ENCODE measurements around the gene RELN.

The RELN gene

DNA sequence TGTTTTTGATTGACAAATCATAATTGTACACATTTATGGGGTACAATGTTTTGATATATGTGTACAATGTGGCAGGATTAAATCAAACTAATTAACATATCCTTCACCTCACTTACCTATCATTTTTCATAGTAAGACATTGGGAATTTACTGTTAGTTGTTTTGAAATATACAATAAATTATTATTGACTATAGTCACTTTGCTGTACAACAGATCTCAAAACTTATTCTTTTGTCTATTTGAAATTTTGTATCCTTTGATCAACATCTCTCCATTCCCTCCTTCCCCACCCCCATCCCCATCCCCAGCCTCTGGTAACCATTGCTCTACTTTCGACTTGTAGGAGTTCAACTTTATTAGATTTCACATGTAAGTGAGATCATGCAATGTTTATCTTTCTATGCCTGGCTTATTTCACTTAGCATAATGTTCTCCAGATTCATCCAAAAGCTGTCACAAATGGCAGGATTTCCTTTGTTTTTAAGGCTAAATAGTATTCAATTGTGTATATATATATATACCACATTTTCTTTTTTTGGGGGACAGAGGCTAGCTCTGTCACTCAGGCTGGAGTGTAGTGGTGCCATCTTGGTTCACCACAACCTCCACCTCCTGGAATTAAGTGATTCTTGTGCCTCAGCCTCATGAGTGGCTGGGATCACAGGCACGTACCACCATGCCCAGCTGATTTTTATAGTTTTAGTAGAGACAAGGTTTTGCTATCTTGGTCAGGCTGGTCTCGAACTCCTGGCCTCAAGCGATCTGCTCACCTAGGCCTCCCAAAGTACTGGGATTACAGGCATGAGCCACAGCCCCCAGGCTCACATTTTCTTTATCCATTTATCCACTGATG lies 520.1 kb downstream of the RELN start:
- H3K27ac Mint-ChIP-seq = no peak overlapping the region
- no peaks in the 10 kb centered on the region for H3K9me3 Mint-ChIP-seq
- no peaks in the 10 kb centered on the region for H3K4me1 Mint-ChIP-seq (ENCODE audit: low read depth)
- peaks cover 24% of the 10 kb centered on the region for H3K27me3 Mint-ChIP-seq (ENCODE audit: low read depth)
- no peak overlapping the region for H3K4me3 Mint-ChIP-seq
- H3K36me3 Mint-ChIP-seq (ENCODE audit: low read depth) = no peaks in the 10 kb centered on the region

DNA sequence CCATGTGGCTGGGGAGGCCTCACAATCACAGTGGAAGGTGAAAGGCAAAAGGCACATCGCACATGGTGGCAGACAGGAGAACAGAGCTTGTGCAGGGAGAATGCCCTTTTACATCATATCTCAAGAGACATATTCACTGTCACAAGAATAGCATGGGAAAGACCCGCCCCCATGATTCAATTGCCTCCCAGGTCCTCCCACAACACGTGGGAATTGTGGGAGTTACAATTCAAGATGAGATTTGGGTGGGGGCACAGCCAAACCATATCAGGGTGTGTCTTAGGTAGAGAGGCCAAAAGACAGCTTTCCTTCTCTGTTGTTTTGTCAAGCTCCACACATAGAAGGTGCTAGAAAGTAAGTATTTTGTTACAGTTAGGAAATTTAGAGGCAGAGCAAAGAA lies 522.6 kb downstream of the RELN start:
- H3K9me3 Mint-ChIP-seq = no peaks in the 10 kb centered on the region
- H3K27me3 Mint-ChIP-seq (ENCODE audit: low read depth) = peaks cover 15% of the 10 kb centered on the region
- no peaks in the 10 kb centered on the region for H3K4me1 Mint-ChIP-seq (ENCODE audit: low read depth)
- no peak overlapping the region for H3K4me3 Mint-ChIP-seq
- H3K36me3 Mint-ChIP-seq (ENCODE audit: low read depth) = no peaks in the 10 kb centered on the region
- no peak overlapping the region for H3K27ac Mint-ChIP-seq

DNA sequence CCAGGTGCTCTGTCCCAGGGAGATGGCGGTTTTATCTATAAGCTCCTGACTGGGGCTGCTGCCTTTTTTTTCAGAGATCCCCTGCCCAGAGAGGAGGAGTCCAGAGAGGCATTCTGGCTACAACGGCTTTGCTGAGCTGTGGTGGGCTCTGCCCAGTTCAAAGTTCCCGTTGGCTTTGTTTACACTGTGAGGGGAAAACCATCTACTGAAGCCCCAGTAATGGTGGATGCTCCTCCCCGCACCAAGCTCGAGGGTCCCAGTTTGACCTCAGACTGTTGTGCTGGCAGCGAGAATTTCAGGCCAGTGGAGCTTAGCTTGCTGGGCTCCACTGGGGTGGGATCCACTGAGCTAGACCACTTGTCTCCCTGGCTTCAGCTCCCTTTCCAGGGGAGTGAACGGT lies 527.1 kb downstream of the RELN start:
- Mint-ChIP-seq H3K9me3 (no peaks in the 10 kb centered on the region), H3K27ac (no peak overlapping the region), H3K4me1 (ENCODE audit: low read depth) (no peaks in the 10 kb centered on the region), H3K4me3 (no peak overlapping the region), H3K27me3 (ENCODE audit: low read depth) (no peaks in the 10 kb centered on the region), H3K36me3 (ENCODE audit: low read depth) (no peaks in the 10 kb centered on the region)

DNA sequence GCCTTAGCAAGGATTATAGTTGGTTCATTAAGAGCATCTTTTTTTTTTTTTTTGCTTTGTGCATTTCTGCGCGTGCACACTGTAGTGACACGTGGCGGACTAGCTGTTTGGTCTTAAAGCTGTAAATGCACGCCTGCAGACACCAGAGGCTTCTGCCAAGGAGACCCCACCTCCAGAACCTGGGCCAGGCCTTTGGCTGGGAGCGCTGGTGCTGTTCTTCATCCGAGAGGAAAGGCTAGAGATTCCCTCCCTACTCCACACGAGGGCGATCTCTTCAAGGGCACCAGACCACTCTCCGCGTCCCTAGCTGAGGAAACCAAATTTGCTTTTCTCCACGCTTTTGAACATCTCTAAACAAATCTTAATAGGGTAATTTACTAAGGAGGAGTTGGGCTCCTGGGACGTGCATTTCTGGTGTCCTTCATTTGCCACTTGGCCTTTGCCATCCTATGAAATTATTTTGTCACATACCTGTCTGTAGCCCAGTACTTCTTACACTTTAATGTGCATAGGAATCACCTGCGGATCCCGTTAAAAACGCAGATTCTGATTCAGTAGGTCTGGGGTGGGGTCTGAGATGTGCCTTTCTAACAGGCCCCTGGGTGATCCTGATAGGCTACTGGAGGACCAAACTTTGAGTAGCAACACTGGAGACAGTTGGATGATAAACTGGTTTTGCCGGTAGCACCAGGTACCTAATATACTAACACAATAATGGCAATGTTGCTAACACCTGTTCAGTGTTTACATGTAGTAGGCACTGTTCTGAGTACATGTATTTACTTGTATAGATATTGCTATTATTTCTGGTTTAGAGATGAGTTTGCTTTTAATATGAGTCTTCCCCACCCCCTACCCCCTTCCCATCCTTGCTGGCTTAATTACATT lies 542.1 kb downstream of the RELN start:
- Mint-ChIP-seq H3K4me1 (ENCODE audit: low read depth) (peaks cover 2% of the 10 kb centered on the region), H3K27me3 (ENCODE audit: low read depth) (peaks cover 81% of the 10 kb centered on the region), H3K36me3 (ENCODE audit: low read depth) (no peaks in the 10 kb centered on the region), H3K4me3 (no peak overlapping the region), H3K27ac (no peak overlapping the region), H3K9me3 (peaks cover 7% of the 10 kb centered on the region)

DNA sequence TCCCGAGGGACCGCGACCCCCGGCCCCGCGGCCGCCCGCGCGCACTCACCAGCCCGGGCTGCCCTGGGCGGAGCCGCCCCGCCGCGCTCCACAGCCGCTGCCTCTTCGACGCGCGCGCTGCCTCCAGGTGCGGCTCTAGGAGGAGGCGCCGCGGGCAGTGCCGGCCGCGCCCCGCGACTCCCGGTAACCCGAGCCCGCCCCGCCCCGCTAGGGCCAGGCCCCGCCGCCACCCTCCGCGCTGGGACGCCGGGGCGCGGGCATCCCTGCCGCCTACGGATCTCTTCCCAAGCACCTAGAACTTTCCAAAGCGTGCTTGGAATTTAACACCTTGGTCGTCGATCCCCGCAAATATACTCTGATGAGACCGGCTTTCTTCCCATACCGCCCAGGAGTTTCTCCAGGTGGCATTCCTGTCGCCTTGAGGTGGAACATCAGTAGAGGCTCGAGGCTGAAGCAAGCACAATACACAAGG lies 543.4 kb downstream of the RELN start, which contains the start of gene SLC26A5:
TSS of gene SLC26A5 (minus strand) at position 159 of the 472 bp plus-strand sequence. CDS start 24,693 bp downstream, outside the sequence.
- H3K4me3 Mint-ChIP-seq = peak within 1 kb of the TSS; percentile 60
- H3K36me3 Mint-ChIP-seq (ENCODE audit: low read depth) = no peaks in the 10 kb centered on the region
- peaks cover 2% of the 10 kb centered on the region for H3K4me1 Mint-ChIP-seq (ENCODE audit: low read depth)
- H3K27ac Mint-ChIP-seq = no peak within 1 kb of the TSS
- peaks cover 81% of the 10 kb centered on the region for H3K27me3 Mint-ChIP-seq (ENCODE audit: low read depth)
- H3K9me3 Mint-ChIP-seq = peaks cover under 1% of the 10 kb centered on the region

DNA sequence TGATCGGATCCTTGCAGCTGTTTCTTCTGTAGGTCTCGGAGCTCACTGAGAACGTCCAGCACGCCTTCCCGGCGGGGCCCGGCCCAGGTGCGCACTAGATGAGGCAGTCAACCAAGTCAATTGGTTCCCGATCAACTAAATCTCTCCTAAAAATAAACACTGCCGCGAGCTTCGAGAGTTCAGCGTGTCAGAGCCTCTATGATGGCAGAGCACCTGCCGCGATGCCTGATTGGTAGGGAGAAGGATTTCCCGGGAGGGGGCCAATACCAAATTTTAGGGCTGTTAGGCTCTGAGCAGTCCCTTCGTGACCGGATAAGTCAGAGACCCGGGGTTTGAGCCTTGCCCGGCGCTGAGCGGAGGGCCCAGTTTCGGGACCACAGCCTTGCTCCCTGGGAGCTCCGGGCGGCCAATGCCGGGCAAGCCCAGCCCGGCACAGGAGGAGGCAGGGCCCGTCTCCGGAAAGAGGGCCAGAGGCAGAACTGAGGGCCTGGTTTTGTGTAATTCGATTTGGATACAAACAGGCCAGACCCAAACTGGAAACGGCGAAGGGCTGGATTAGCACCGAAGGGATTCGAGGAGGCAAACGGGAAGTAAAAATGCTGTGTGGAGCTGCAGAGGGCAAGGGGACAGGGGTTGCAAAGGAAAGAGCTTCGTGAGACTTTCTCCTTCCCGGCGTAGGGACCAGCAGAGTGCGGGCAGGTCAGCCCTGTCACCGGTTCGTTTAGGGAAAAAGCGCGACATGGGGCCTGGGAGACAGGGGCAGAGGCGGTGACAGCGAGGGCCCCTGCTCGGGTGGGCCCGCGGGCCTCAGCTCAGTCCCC lies 544.0 kb downstream of the RELN start:
- H3K27me3 Mint-ChIP-seq (ENCODE audit: low read depth) = peaks cover 77% of the 10 kb centered on the region
- H3K4me3 Mint-ChIP-seq = peak overlapping the region; percentile 60
- H3K27ac Mint-ChIP-seq = no peak overlapping the region
- H3K9me3 Mint-ChIP-seq = no peaks in the 10 kb centered on the region
- peaks cover 2% of the 10 kb centered on the region for H3K4me1 Mint-ChIP-seq (ENCODE audit: low read depth)
- no peaks in the 10 kb centered on the region for H3K36me3 Mint-ChIP-seq (ENCODE audit: low read depth)

DNA sequence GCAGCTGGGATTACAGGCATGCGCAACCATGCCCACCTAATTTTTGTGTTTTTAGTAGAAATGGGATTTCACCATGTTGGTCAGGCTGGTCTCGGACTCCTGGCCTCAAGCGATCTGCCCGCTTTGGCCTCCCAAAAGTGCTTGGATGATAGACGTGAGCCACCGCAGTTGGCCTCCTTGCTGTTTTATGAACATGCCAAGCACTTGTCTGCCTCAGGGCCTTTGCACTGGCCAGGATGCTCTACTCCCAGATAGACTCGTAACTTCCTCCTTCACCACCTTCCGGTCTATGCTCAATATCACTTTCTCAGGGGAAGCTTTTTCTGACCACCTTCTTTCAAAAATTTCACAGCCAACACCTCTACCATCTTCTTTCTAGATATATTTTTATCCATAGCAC lies 549.8 kb downstream of the RELN start:
- Mint-ChIP-seq H3K27me3 (ENCODE audit: low read depth) (peaks cover 35% of the 10 kb centered on the region), H3K4me1 (ENCODE audit: low read depth) (no peaks in the 10 kb centered on the region), H3K9me3 (no peaks in the 10 kb centered on the region), H3K4me3 (no peak overlapping the region), H3K36me3 (ENCODE audit: low read depth) (no peaks in the 10 kb centered on the region), H3K27ac (no peak overlapping the region)

DNA sequence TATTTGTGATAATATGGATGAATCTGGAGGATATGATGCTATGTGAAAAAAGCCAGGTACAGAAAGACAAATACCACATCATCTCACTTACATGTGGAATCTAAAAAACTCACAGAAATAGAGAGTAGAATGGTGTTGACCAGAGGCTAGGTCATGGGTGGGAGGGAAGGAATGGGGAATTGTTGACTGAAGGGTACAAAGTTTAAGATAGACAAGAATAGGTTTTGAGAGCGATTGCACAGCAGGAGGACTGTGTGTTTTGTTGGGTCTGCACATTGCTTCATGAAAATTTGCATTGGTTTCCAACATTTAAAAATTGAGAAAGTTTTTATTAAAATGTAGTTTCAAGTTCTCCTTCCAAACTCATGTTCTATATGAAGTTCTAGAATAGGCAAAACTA lies 551.8 kb downstream of the RELN start:
- Mint-ChIP-seq H3K27me3 (ENCODE audit: low read depth) (peaks cover 16% of the 10 kb centered on the region), H3K9me3 (no peaks in the 10 kb centered on the region), H3K36me3 (ENCODE audit: low read depth) (no peaks in the 10 kb centered on the region), H3K27ac (no peak overlapping the region), H3K4me1 (ENCODE audit: low read depth) (no peaks in the 10 kb centered on the region), H3K4me3 (no peak overlapping the region)

DNA sequence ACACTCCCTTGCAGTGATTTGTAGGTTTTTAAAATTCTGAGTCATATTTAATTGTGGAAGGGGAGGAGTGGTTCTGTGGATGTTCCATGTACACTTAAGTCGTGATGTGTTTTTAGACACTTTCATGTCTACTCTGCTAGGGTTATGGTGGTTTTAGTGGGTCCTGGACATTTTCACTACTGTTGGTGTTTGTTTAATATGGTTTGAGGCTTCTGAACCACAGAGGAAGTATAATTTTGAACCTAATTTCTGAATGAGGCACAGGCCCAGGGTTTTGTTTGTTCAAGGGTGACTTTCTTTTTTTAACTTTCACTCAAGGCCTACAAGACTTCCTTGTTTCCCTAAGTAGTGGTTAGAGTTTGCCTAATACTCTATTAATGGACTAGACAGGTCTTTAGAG lies 556.7 kb downstream of the RELN start:
- Mint-ChIP-seq H3K9me3 (no peaks in the 10 kb centered on the region), H3K36me3 (ENCODE audit: low read depth) (no peaks in the 10 kb centered on the region), H3K27me3 (ENCODE audit: low read depth) (no peaks in the 10 kb centered on the region), H3K27ac (no peak overlapping the region), H3K4me3 (no peak overlapping the region), H3K4me1 (ENCODE audit: low read depth) (no peaks in the 10 kb centered on the region)

DNA sequence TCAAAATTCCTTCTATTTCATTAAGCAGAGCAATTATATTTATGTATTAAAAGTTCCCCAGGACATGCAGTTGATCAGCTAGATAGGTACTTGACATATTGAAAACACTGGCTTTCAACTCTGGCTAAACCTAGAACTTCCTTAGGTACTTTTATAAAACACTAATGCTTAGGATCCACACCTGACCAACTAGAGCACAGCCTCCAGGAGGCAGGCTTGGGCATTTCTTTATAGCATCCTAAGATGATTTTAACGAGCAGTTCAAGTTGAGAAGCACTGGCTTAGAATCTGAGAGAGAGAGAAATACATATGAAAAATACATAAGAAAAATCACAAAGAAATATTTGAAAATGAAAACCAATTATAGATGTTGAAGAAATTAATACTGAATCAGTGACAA lies 564.3 kb downstream of the RELN start:
- H3K4me1 Mint-ChIP-seq (ENCODE audit: low read depth) = no peaks in the 10 kb centered on the region
- no peak overlapping the region for H3K27ac Mint-ChIP-seq
- no peaks in the 10 kb centered on the region for H3K36me3 Mint-ChIP-seq (ENCODE audit: low read depth)
- peaks cover 3% of the 10 kb centered on the region for H3K27me3 Mint-ChIP-seq (ENCODE audit: low read depth)
- no peaks in the 10 kb centered on the region for H3K9me3 Mint-ChIP-seq
- no peak overlapping the region for H3K4me3 Mint-ChIP-seq

DNA sequence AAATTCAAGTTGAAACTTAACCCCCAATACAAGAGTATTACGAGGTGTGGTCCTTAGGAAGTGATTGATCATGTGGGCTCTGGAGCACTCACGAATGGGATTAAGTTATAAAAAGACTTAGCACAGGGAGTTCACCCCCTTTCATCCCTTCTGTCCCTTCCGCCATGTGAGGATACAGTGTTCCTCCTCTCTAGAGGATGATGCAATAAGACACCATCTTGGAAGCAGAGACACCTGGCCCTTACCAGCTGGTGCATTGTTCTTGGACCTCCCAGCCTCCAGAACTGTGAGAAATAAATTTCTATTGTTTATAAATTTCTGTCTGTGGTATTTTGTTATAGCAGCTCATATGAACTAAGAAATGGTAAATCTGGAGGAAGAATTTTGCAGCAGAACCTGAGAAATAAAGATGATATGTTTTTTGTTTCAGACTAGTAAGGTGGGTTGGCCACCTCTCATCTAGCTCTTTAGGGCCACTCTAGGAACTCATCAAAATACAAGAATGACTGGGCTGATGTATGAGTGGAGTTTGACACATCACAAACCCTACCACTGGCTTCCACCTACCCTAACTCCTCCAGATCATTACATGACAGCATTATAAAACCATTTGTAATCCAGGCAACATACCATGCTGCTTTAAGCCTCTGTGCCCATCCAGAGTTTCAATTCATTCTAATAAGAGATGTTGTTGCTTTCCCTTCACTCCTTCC lies 565.8 kb downstream of the RELN start:
- H3K9me3 Mint-ChIP-seq = no peaks in the 10 kb centered on the region
- H3K4me1 Mint-ChIP-seq (ENCODE audit: low read depth) = no peaks in the 10 kb centered on the region
- H3K36me3 Mint-ChIP-seq (ENCODE audit: low read depth) = no peaks in the 10 kb centered on the region
- H3K4me3 Mint-ChIP-seq = no peak overlapping the region
- H3K27ac Mint-ChIP-seq = no peak overlapping the region
- peaks cover 3% of the 10 kb centered on the region for H3K27me3 Mint-ChIP-seq (ENCODE audit: low read depth)

Data from T-helper 1 cell treated with Interleukin-12 subunit alpha and Interleukin-12 subunit beta and Interleukin-4 antibody, amounts not matched to agents 30 μg/mL and 1 μg/mL, for 36 hours (primary cell).